ENCODE data around the gene PBX3.

The PBX3 gene

GRCh38 chr9:126015424-126015823, 268.3 kb downstream of the PBX3 start:
- no peak overlapping the region for H3K4me3 ChIP-seq (ENCODE audit: low read depth, low read length)
- no peak for TF ChIP-seq CTCF (IDR thresholded peaks at IDR 0.05; ENCODE audit: low read depth, low read length)

GRCh38 chr9:126016579-126017290, 269.6 kb downstream of the PBX3 start:
- no peak for TF ChIP-seq CTCF (IDR thresholded peaks at IDR 0.05; ENCODE audit: low read depth, low read length)
- no peak overlapping the region for H3K4me3 ChIP-seq (ENCODE audit: low read depth, low read length)

All from WI38 (cell line).